HG03159 (cell line): ENCODE data around the gene SENP8.

ENCODE experiments used
- ATAC-seq: cut with Tn5 transposase; IDR thresholded peaks from one replicate; pipeline ENCODE4 v1.9.1; 2021; ENCODE audit warnings: mild to moderate bottlenecking, moderate library complexity; ENCODE audit not compliant: unreplicated experiment

SENP8 gene

DNA sequence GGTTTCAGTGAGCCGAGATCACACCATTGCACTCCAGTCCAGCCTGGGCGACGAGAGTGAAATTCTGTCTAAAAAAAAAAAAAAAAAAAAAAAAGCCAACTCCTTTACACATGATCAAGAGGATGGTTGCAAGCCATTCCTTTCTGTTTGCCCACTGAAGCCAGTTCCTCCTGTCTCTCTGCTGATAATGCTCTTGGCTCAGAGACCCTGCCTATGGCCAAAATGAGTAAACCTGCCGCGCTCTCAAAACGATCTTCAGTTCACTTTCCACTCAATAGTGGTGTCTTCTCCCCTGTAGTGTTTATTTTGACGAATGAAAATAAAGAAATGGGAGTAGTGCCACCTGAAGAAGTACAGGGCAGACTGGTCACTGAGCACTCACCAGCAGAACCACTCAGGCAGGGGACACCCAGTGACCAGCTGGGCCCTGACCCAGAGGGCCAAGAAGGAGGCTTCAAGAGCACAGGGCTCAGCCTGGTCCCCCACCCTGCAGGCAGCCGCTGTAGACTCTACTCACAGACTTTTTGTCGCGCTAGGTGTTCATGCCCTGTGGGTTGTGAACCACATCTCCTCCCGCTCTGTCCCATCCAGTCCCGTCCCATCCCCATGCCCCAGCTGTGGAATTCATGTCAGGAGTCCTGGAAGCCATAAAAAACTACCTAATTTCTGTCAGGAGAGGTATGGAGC, 55.8 kb downstream of the SENP8 start:
- ATAC-seq: no peak

DNA sequence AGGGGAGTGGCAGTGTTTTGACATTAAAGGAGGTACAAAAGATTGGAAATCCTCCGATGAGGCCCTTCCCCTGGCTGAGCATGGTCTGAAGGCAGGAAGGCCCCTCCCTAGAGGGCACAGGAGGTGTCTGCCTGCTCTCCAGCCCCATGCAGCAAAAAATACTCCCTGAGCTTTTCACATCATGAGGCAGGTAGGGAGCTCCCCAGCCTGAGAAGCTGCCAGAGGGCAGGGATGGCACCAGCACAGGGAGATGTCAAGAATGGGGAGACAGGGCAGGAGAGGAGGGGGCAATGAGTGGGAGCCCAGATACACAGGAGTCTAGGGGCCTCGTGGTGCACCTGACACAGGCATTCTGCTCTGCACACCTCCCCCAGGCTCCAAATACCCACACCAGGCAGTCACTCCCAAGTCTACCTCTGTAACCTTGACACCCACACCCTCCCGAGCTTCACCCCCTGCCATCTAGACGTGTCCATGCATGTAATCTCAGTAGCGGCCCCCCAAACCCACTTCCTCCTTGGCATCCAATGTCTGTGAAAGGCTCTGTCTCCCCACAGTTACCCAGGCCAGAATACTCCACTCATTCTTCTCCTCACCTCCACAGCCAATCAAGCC, 56.5 kb downstream of the SENP8 start:
- no peak for ATAC-seq

DNA sequence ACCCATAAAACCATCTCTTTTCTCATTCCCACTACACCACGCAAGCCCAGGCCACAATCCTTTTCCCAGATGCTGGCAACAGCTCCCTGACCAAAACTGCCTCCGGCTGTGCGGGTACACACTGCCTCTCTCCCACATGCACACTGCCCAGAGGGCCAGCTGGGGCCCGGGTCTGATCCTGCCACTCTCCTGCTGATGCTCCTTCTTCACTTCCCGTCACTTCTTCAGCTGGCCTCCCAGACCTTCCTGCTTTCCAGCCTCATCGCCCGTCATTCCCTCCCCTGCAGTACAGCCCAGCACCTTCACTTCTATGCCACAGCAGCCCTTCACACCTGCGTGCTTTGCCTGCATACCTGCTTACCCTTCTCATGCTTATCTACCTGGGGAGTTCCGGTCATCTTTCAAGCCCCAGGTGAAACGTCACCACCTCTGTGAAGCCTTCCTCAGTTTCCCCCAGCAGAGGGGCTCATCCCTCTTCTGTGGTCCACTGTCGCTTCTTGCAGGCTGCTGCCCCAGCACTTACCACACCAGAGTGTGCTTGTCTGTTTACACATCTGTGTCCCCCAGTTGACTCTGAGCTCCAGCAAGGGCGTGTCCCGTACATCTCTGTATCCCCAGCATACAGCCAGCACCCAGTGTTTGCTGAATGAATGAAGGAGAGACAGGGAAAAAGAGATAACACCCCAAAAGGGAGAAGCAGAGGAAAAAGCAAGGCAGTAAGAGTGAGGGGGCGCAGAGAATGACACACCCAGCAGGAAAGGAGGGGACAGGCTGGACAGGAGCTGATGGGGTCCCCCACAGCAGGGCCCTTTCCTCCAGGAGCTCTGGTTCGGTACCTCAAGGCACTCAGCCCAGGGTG, 57.2 kb downstream of the SENP8 start:
- no peak for ATAC-seq

DNA sequence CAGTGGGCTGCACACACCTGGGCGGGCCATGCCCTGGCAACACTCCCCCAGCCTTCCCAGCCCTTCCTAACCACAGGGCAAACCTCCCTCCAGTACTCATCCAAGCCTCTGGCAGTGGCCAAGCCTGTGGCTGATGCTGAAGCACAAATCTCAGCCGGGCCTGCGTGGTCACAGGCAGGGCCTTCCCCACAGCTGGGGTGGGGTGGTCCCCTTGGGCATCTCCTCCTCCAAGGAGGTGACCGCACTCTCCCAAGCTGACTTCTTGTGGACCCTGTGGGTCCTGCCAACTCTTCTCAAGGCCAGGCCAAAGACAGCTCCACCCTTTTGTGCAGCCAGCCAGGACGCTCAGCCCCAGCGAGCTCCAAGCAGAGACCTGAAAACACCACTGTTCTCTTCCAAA, 58.0 kb downstream of the SENP8 start:
- ATAC-seq: no peak

DNA sequence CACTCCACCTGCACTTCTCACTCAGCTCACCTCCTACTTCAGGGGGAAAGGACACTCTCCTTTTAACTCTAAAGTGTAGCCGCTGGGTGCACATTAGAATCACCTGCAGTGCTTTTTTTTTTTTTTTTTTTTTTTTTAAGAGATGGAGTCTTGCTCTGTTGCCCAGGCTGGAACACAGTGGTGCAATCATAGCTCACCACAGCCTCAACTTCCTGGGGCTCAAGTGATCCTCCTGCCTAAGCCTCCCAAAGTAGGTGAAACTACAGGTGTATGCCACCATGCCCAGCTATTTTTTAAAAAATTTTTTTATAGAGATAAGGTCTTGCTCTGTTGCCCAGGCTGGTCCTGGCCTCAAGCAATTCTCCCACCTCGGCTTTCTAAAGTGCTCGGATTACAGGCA, 58.5 kb downstream of the SENP8 start:
- no peak for ATAC-seq

DNA sequence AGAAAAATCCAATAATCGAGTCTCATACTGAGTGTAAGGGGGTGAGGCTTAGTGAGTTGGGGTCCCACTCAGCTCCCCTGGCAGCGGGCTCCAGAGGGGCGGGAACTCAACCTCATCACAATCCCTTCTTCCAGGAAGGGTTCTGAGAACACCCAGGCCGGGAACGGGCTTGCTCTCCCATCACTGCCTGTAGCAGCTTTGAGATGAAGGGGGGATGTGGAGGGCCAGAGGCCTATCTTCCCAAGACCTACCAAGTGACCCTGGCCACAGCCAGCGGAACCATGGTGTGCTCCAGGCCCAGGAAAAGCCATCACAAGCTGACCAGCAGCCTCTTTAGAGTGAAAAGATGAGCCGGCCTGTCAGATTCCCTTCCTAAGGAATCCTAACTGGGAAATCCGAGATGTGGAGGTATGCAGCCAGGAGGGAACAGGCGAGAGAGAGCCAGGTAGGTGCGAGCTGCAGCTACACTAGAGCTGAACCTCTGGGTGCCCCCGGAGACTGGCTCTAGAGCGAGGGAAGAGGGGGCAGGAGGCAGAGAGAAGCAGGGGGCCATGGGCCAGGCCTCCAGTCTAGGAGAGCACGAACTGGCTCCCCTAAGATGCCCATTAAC, 60.9 kb downstream of the SENP8 start:
- no peak for ATAC-seq

DNA sequence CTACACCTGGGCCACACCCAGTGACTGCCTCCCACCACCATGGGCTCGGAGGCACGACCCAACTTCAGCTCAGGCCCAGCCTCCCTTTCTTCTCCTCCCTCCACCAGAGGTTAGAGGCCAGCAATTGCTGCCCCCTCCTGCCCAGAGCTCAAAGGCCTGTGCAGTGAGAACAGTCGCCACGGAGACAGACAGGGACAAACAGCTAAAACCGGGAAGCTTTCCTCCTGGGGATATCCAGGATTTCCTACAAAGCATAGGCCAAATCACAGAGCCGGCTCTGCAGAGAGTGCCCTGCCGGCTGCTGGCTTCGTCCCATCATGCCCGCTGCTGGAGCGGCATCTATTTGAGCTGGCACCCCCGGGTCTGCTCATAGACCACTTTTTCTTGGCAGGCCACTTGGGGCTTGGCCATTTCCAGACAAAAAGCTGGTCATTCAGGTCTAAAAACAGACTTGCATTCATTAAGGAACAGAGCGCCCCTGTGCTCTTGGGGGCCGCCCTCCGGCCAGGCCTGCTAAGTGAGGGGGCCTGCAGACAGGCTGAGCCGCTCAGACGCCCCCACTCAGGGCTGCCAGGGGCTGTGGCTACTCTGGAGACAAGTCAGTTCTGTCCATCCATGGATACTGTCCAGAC, 61.9 kb downstream of the SENP8 start:
- no peak for ATAC-seq

DNA sequence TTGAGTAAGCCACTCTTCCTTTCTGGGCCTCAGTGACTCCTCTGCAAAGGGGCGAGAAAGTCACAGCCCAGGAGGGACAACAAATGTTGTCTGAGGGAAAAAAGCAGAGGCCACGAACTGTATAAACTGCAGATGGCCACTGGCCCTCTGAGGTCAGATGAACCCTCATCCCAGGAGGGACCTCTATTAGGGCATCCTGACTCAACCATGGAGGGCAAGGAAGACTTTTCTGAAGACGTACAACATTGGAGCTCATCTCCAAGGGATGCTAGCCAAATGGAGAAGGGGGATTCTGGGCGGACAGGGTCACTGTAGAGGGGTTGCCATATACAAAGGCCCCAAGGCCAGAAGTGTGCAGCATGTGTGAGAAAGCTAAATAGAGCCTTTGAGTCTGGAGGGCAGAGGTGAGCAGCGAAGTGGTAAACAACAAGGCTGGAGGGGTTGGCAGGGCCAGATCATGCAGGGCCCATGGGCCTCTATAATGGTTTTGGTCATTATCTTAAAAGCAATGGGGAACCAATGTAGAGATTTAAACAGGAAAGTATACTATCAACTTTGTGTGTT, 62.6 kb downstream of the SENP8 start:
- no peak for ATAC-seq

DNA sequence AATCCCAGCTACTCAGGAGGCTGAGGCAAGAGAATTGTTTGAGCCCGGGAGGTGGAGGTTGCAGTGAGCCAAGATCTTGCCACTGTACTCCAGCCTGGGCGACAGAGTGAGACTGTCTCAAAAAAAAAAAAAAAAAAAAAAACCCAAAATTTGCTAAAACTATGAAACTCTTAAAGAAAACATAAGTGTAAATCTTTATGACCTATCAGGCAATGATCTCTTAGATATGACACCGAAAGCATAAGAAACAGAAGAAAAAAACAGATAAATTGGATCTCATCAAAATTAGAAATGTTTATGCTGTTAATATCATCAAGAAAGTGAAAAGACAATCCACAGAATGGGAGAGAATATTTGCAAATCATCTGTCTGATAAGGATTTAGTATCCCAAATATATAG, 64.0 kb downstream of the SENP8 start:
- no peak for ATAC-seq

DNA sequence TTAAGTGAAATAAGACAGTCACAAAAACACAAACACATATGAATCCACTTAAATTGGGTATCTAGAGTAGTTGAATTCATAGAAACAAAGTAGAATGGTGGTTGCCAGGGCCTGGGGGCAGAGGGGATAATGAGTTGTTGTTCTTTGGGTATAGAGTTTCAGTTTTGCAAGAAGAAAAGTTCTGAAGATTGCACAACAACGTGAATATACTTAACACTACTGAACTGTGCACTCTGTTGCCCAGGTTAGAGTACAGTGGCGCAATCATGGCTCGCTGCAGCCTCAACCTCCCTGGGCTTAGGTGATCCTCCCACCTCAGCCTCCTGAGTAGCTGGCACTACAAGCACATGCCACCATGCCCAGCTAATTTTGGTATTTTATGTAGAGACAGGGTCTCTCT, 64.5 kb downstream of the SENP8 start:
- ATAC-seq: no peak

DNA sequence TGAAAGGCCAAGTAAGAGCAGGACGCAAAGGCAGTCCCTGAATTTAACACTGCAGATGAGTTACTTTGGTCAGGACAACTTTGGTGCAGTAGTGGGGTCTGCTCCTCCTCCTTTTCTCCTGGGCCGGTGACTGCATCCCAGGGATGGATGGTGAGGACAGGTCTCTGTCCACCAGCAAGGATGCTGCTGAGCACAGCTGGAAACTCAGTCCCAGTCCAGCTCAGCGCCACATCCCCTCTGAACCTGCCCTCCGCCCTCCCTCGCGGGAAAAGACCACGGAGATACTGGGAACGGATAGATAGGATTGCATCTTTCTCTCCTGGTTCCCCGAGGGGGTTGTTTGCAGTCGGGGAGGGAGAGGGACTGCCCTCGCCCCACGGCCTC, 65.6 kb downstream of the SENP8 start:
- ATAC-seq: no peak

DNA sequence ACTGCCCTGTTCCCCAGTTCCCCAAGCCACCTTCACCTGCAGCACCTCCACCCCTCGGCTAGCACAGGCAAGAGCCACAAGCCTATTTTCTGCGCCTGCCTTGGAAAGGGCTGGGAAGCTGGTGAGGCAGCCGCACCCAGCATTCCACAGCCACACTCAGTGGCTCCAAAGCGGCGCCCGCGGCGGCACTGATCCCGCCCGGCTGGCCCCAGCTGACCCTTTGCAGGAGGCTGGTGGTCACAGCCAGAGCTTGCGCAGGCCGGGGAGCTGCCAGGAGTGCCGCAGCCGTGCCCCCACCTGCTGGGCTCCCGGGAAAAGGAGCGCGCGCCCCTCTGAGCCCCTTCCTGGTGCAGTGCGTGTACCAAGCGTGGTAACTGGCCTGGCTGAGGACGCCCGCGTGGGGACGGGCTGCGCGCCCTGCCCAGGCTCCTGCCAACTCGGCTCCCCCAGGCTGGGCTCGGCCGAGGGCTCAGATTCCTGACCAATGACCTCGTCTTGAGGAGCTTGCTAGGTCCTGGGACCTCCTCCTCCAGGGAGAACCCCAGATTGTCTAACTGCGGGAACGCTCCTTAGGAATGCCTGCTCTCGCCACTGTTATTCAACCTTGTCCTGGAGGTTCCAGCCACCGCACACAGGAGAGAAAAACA, 66.1 kb downstream of the SENP8 start:
- no peak for ATAC-seq

DNA sequence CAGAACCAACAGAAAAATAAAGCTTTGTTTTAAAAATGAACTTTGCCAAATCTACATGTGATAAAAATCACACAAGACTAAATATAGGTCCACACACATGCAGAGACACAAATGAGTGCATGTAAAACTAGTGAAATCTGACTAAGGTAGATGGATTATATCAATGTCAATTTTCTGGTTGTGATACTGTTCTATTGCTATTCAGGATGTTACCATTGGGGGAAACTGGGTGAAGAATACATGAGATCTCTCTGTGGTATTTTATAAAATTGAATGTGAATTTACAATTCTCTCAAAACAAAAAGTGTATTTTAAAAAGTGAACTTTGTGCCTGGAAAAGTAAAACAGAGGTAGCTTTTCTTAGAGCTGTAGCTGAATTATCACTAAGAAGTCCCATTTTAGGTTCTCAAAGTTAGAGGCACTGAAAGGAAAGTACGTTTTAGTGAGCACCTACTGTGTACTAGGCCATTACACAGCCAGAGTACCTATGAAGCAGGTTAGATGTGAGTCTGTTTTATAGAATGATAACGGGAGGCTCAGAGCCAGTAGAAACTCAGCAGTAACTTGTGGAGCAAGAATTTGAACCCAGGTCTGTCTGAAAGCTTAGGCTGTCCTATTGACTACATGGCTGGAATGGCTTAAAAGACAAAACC, 71.2 kb downstream of the SENP8 start:
- ATAC-seq: no peak

DNA sequence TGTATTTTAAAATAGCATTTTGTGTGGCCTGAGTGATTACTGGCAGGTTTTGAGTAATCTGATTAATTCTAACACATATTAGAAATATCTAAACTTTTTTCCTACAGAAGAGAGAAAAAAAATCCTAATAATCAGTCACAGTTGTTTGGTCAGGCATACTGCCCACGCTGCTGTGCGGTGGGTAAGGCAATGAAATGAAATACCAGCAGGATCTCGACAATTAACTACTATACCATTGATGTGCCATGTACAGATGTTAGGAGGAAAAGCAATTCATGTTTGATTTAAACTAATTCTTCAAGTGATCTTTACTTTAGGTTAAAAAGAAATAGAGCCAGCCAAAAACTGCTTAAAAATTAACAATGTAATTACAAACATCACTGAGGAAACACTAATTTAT, 74.2 kb downstream of the SENP8 start:
- ATAC-seq: no peak
